ENCODE data around the gene PHF19. TPM values are rescaled to one million over a fixed set of nuclear protein-coding genes. Genes with fewer than 3 reads are reported as not detected.

PHF19 gene
- total RNA-seq, result 8.3 TPM

DNA sequence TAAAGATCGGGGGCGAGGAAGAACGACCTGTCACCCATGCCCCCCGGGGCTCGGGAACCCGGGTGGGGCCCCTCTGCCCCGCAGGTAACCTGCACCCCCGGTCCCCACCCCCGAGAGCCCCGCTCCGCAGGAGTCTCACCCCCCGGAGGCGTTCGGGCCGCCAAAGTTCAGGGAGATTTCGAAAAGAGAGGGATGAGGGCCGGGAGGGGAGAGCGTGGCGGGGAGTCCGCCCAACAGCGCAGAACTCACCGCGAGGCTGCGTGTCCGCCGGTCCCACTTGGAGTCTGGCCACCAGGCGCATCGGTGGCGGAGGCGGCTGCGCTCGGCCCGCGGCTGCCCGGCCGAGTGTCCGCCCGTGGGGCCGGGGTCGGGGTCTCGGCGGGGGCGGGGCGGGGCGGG is at the start of gene PHF19:
Gene PHF19 (minus strand): TSS at position 347 of the 399 bp plus-strand sequence. CDS start 2,447 bp downstream, outside the sequence.

DNA sequence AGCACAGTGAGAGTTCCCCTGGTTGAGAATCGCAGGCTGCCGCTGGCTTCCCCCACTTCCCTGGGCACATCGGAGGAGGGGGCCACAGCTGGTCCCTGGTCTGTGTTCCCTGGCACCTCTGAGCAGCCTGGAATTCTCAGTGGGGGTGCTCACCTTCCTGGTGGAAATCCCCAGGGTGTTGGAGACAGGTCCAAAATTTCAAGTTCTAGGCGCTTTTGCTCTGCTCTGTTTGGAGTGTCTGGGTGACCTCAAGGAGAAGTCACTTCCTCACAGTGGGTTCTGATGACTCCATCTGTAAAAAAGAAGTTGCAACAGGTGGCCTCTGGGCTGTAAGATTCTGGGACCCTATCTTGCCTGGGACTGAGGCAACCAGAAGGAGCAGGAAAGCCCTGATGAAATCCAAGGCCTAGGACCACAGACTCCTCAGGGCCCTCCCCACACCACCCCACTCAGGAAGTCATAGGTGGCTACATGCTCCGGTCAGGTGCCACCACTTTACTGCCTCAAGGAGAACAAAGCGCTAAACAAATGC is 49.5 kb upstream of the PHF19 start, which contains the start of gene TRAF1:
Gene TRAF1 (minus strand): TSS at position 400 of the 532 bp plus-strand sequence. CDS start 721 bp downstream, outside the sequence.

DNA sequence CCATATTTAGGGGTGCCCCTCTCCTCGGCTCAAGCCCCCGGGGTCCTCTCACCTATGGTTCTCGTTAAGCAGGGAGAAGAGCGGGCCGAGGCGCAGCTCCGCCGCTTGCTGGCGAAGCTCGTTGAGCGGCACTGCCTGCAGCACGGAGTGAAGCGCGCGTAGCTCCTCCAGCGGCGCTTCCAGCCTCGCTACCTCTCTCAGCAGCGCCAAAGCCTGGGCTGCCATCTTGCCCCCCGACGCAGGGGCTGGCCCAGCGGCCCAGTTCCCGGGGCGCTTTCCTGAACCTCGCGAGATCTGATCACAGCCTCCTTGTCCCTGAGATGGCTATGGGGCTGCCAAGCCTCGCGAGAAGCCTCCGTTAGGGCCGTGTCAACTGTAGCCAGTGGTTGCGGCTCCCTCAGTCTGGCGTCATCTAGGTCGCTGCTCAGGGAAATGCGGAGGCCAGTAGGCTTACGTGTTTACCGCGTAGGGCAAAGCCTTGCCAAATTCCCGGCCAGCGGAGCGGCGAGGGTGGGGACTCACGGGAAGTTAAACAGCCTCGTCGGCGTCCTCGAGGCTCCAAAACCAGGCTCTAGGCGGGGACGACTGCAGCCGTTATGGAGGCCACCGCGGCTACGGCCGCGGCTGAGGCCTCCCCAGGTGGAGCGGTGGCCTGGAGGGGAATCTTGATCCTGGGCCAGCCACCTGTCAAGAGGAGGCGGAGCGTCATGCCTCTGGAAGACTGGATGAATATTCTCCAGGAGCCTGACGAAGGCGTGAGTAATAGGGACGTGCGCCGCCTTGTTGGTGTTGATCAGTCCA is 34.1 kb downstream of the PHF19 start, which contains the start of gene PSMD5:
Gene PSMD5 (minus strand): TSS at position 238 of the 801 bp plus-strand sequence. CDS start 13 bp downstream, at position 225.

Other genes with a start within 250 kb of the PHF19 start
- gene MEGF9, start 162.7 kb downstream of the PHF19 start, total RNA-seq, result 60.7 TPM
- 63.7 TPM for gene FBXW2, start 83.8 kb downstream of the PHF19 start, total RNA-seq
- 37.8 TPM for gene PSMD5, start 34.3 kb downstream of the PHF19 start, total RNA-seq
- 2.8 TPM for gene TRAF1, start 49.6 kb upstream of the PHF19 start, total RNA-seq
- 6.9 TPM for gene C5, start 173.1 kb upstream of the PHF19 start, total RNA-seq
- gene CNTRL, start 197.8 kb upstream of the PHF19 start, total RNA-seq, result 19.1 TPM